ENCODE data around the gene RPS18. TPM values are rescaled to one million over a fixed set of nuclear protein-coding genes. Genes with fewer than 3 reads are reported as not detected.

Gene RPS18
- 2,103 to 2,754 TPM (median 2,159 TPM) in 5 replicates for total RNA-seq (2022; extraction: Qiagen RNA extraction)

GRCh38 chr6:33271468-33272274 is at the start of gene RPS18, which contains the start of gene VPS52:
RPS18 (plus strand) TSS chr6:33272075; CDS start chr6:33272120, 45 bp downstream.
VPS52 (minus strand) TSS chr6:33271876; CDS start chr6:33271675, 201 bp downstream.

GRCh38 chr6:33276864-33277662 is 5.2 kb downstream of the RPS18 start, which contains the start of gene B3GALT4:
B3GALT4 (plus strand) TSS chr6:33277123; CDS start chr6:33277420, 297 bp downstream.

GRCh38 chr6:33288921-33289783 is 17.3 kb downstream of the RPS18 start, which contains the start of the genes PFDN6 and WDR46:
PFDN6 (plus strand) TSS chr6:33289601; CDS start chr6:33289857, 256 bp downstream.
WDR46 (minus strand) TSS chr6:33289239; CDS start chr6:33289170, 69 bp downstream.

GRCh38 chr6:33298773-33299236 is 26.9 kb downstream of the RPS18 start, which contains the start of gene RGL2:
RGL2 (minus strand) TSS chr6:33298942; CDS start chr6:33298610, 332 bp downstream.

GRCh38 chr6:33313709-33314514 is 42.0 kb downstream of the RPS18 start, which contains the start of gene TAPBP:
TAPBP (minus strand) TSS chr6:33314078; CDS start chr6:33314041, 37 bp downstream.

GRCh38 chr6:33317669-33318425 is 46.0 kb downstream of the RPS18 start, which contains the start of gene ZBTB22:
ZBTB22 (minus strand) TSS chr6:33317744; CDS start chr6:33316916, 828 bp downstream.

Other genes with a start within 250 kb of the RPS18 start
- 0.09 to 0.11 TPM in 2 of 5 replicates, not detected in the others for gene HLA-DPA1, start 198.4 kb upstream of the RPS18 start, total RNA-seq (2022; extraction: Qiagen RNA extraction)
- not detected in 5 replicates for gene HLA-DPB1, start 196.1 kb upstream of the RPS18 start, total RNA-seq (2022; extraction: Qiagen RNA extraction)
- gene COL11A2, start 79.6 kb upstream of the RPS18 start, total RNA-seq (2022; extraction: Qiagen RNA extraction), result 0.51 to 0.91 TPM (median 0.81 TPM) in 5 replicates
- gene RXRB, start 71.4 kb upstream of the RPS18 start, total RNA-seq (2022; extraction: Qiagen RNA extraction), result 16.1 to 20.8 TPM (median 19.2 TPM) in 5 replicates
- 103 to 110 TPM (median 108 TPM) in 5 replicates for gene SLC39A7, start 71.2 kb upstream of the RPS18 start, total RNA-seq (2022; extraction: Qiagen RNA extraction)
- 12.2 to 14.2 TPM (median 13.3 TPM) in 5 replicates for gene HSD17B8, start 67.4 kb upstream of the RPS18 start, total RNA-seq (2022; extraction: Qiagen RNA extraction)
- 21.2 to 24.5 TPM (median 23.0 TPM) in 5 replicates for gene RING1, start 63.6 kb upstream of the RPS18 start, total RNA-seq (2022; extraction: Qiagen RNA extraction)
- gene VPS52, start 199 bp upstream of the RPS18 start, total RNA-seq (2022; extraction: Qiagen RNA extraction), result 14.2 to 19.1 TPM (median 17.5 TPM) in 5 replicates
- gene B3GALT4, start 5.0 kb downstream of the RPS18 start, total RNA-seq (2022; extraction: Qiagen RNA extraction), result 0.44 to 0.85 TPM (median 0.71 TPM) in 5 replicates
- gene WDR46, start 17.2 kb downstream of the RPS18 start, total RNA-seq (2022; extraction: Qiagen RNA extraction), result 47.9 to 56.2 TPM (median 52.0 TPM) in 5 replicates
- 100 to 141 TPM (median 110 TPM) in 5 replicates for gene PFDN6, start 17.5 kb downstream of the RPS18 start, total RNA-seq (2022; extraction: Qiagen RNA extraction)
- gene RGL2, start 26.9 kb downstream of the RPS18 start, total RNA-seq (2022; extraction: Qiagen RNA extraction), result 8.6 to 14.7 TPM (median 12.5 TPM) in 5 replicates
- gene TAPBP, start 42.0 kb downstream of the RPS18 start, total RNA-seq (2022; extraction: Qiagen RNA extraction), result 33.4 to 52.9 TPM (median 47.7 TPM) in 5 replicates
- gene ZBTB22, start 45.7 kb downstream of the RPS18 start, total RNA-seq (2022; extraction: Qiagen RNA extraction), result 2.3 to 3.4 TPM (median 2.9 TPM) in 5 replicates
- 34.5 to 37.5 TPM (median 36.6 TPM) in 5 replicates for gene DAXX, start 50.9 kb downstream of the RPS18 start, total RNA-seq (2022; extraction: Qiagen RNA extraction)
- 35.6 to 45.1 TPM (median 44.0 TPM) in 5 replicates for gene KIFC1, start 119.7 kb downstream of the RPS18 start, total RNA-seq (2022; extraction: Qiagen RNA extraction)
- 10.9 to 17.3 TPM (median 15.4 TPM) in 5 replicates for gene PHF1, start 138.9 kb downstream of the RPS18 start, total RNA-seq (2022; extraction: Qiagen RNA extraction)
- gene CUTA, start 146.0 kb downstream of the RPS18 start, total RNA-seq (2022; extraction: Qiagen RNA extraction), result 167 to 223 TPM (median 192 TPM) in 5 replicates
- 2.4 to 9.2 TPM (median 4.1 TPM) in 5 replicates for gene SYNGAP1, start 148.0 kb downstream of the RPS18 start, total RNA-seq (2022; extraction: Qiagen RNA extraction)
- 10.7 to 12.4 TPM (median 12.1 TPM) in 5 replicates for gene ZBTB9, start 182.5 kb downstream of the RPS18 start, total RNA-seq (2022; extraction: Qiagen RNA extraction)